Tibial artery (tissue), 4 donors: ENCODE results near the gene REG1B.

Experiments used
- DNase-seq, 2 donors: peaks; one replicate each; pipeline ENCODE4 v3.0.0-alpha.2; 2019
- H3K27ac ChIP-seq, 2 donors: fragments of 200-600 bp; sonication (generic) in 1 of 2; 1 replicate in 1 of 2; 2 replicates in 1 of 2; pipeline ENCODE4 v1.5.1; 2018 to 2019; ENCODE audit warnings: mild to moderate bottlenecking in 1 of 2
- H3K27me3 ChIP-seq, 2 donors: fragments of 200-600 bp; sonication (generic) in 1 of 2; one replicate each; pipeline versions ENCODE4 v1.5.1 to v1.6.0; 2016 to 2019
- H3K36me3 ChIP-seq, 3 donors: fragments of 200-600 bp; sonication (generic) in 2 of 3; one replicate each; pipeline ENCODE4 v1.5.1; 2016 to 2019; ENCODE audit warnings: mild to moderate bottlenecking in 2 of 3
- H3K4me1 ChIP-seq, 4 donors: fragments of 200-600 bp; sonication (generic) in 2 of 4; 1 replicate in 3 of 4; 2 replicates in 1 of 4; pipeline ENCODE4 v1.5.1; 2016 to 2019
- H3K4me3 ChIP-seq, 2 donors: fragments of 200-600 bp; sonication (generic) in 1 of 2; 1 replicate in 1 of 2; 2 replicates in 1 of 2; pipeline ENCODE4 v1.5.1; 2018 to 2019; ENCODE audit warnings: mild to moderate bottlenecking in 2 of 2
- H3K9me3 ChIP-seq, 3 donors: fragments of 200-600 bp; sonication (generic) in 1 of 3; one replicate each; pipeline ENCODE4 v1.5.1; 2016 to 2019
- intact Hi-C: fragments of 100-400 bp; cut with DNase I; formaldehyde crosslinking; loops from one replicate; pipeline ENCODE4 v1.15.0; 2023; ENCODE audit warnings: low total_unique reads
- TF ChIP-seq, protein P1 (sequence below), 2 experiments: fragments of 200-600 bp in 1 of 2; fragments of 450-650 bp in 1 of 2; IDR thresholded peaks; one replicate each; pipeline ENCODE4 v1.5.1; 2017 to 2019; ENCODE audit warnings: antibody characterized with exemption in 2 of 2, mild to moderate bottlenecking in 1 of 2, moderate library complexity in 1 of 2

REG1B gene

DNA sequence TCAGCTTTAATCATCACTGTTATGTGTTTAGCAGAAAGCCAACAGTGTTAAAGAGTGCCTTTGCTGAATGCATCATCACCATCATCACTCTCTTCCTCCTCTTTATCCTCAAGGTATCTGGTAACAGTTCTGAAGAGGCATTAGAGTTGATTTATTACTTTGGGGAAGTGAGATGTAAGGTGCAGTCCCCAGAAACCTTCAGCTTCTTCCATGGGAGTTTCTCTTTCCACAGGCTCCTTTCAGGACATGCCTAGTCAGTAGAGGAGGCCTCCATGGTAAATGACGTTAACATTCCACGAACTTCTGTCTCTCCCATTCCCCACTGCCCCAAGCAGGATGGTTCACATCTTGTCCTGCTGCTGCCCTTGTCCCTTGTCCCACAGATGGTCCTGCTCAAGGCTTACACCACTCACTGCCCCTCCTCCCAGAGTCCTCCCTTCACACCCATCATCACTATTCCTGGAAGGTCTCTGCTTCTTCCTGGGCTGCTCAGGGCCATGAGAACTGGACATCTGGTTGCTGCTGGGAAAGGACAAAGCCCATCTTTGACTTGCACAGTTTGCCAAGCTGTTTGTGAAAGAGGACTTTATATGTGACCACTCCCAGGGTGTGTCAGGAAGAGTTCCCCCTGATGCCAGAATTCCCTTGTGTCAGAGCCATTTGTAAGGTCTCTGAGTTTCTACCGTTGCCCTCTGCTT is 27.2 kb upstream of the REG1B start:
- TF ChIP-seq, protein P1, sequence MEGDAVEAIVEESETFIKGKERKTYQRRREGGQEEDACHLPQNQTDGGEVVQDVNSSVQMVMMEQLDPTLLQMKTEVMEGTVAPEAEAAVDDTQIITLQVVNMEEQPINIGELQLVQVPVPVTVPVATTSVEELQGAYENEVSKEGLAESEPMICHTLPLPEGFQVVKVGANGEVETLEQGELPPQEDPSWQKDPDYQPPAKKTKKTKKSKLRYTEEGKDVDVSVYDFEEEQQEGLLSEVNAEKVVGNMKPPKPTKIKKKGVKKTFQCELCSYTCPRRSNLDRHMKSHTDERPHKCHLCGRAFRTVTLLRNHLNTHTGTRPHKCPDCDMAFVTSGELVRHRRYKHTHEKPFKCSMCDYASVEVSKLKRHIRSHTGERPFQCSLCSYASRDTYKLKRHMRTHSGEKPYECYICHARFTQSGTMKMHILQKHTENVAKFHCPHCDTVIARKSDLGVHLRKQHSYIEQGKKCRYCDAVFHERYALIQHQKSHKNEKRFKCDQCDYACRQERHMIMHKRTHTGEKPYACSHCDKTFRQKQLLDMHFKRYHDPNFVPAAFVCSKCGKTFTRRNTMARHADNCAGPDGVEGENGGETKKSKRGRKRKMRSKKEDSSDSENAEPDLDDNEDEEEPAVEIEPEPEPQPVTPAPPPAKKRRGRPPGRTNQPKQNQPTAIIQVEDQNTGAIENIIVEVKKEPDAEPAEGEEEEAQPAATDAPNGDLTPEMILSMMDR (IDR thresholded peaks at IDR 0.05), result no peak
- Histone ChIP-seq H3K36me3 (no peaks in the 10 kb centered on the region), H3K27me3 (no peaks in the 10 kb centered on the region), H3K4me1 (no peaks in the 10 kb centered on the region), H3K9me3 (no peaks in the 10 kb centered on the region), H3K27ac (no peak overlapping the region), H3K4me3 (no peak overlapping the region)
- no peak for DNase-seq
- intact Hi-C loops, result no loop called here

DNA sequence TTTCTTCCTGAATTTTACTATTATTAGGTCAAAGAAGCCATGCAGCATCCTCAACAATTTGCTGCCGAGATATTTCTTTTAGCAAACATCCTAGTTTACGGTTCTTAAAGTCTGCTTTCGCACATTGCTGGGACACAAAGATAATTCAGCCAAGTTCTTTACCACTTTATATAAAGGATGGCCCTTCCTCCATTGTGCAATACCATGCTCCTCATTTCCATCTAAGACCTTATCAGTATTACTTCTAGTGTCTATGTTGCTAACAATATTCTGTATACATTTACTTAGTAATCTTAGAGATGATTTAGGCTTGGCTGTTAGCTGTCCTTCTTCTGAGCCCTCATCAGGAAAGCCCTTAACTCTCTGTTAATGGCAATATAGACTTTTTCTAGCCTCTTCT is 24.5 kb upstream of the REG1B start:
- Histone ChIP-seq H3K36me3 (no peaks in the 10 kb centered on the region), H3K4me1 (no peaks in the 10 kb centered on the region), H3K27me3 (no peaks in the 10 kb centered on the region), H3K9me3 (no peaks in the 10 kb centered on the region), H3K27ac (no peak overlapping the region), H3K4me3 (no peak overlapping the region)
- intact Hi-C loops, result no loop called here
- TF ChIP-seq, protein P1 (IDR thresholded peaks at IDR 0.05), result no peak
- no peak for DNase-seq

DNA sequence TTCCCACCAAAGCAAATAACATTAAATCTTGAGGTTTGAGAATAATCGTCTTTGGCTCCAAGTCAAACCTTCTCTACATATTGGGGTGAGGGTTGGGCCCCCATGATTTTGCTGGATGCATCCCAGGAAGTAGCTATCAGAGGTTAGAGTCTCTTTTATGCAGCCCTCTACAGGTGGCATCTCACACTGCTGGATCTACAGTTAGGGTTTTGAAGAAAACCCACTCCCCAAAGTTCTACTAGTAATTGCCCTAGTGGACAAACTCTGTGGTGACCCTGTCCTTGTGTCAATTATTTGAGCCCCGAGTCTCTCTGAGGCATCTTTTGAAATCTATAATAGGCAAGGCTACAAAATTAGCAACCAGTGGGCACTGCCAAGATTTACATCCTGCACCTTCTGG is 17.5 kb upstream of the REG1B start:
- Histone ChIP-seq H3K27me3 (no peaks in the 10 kb centered on the region), H3K4me1 (no peaks in the 10 kb centered on the region), H3K27ac (no peak overlapping the region), H3K4me3 (no peak overlapping the region), H3K9me3 (no peaks in the 10 kb centered on the region), H3K36me3 (no peaks in the 10 kb centered on the region)
- intact Hi-C loops, result no loop called here
- DNase-seq, result no peak
- TF ChIP-seq, protein P1 (IDR thresholded peaks at IDR 0.05), result no peak

DNA sequence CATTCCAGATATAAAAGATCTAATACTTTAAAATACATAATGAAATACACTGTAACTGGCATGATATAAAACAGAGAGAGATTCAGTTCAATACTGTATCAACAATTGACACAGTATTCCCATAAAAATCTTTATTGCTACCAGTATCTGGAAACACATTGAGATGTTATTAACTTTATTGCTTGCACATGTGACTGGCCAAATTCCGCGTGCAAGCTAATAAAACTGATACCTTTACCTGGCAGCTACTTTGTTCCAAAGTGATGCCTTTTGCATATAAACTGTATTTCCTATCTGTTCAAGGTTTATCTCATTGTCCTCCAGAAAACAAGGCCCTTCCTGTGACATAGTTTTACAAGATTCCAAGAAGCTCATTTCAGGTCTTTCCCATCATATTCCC is 15.4 kb upstream of the REG1B start:
- Histone ChIP-seq H3K9me3 (no peaks in the 10 kb centered on the region), H3K4me3 (no peak overlapping the region), H3K36me3 (no peaks in the 10 kb centered on the region), H3K27me3 (no peaks in the 10 kb centered on the region), H3K4me1 (no peaks in the 10 kb centered on the region), H3K27ac (no peak overlapping the region)
- TF ChIP-seq, protein P1 (IDR thresholded peaks at IDR 0.05), result no peak
- intact Hi-C loops, result no loop called here
- DNase-seq, result no peak

DNA sequence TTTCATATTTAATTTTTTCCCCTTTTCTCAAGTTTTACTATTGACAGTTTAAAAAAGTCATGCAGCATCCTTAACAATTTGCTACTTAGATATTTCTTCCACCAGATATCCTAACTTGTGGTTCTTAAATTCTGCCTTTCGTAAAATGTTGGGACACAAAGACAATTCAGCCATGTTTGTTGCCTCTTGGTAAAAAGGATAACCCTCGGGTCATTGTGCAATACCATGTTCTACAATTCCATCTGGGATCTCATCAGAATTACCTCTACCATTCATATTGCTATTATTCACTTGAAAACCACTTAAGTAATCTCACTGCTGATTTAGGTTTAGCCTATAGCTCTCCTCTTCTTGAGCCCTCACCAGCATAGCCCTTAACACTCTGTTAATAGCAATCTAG is 13.2 kb upstream of the REG1B start:
- intact Hi-C loops, result no loop called here
- no peaks in the 10 kb centered on the region for H3K27me3 ChIP-seq

More for the DNA sequence above, 13.2 kb upstream of the REG1B start:
- H3K9me3 ChIP-seq, result no peaks in the 10 kb centered on the region
- TF ChIP-seq, protein P1 (IDR thresholded peaks at IDR 0.05), result no peak
- H3K36me3 ChIP-seq, result no peaks in the 10 kb centered on the region
- H3K27ac ChIP-seq, result no peak overlapping the region
- no peak overlapping the region for H3K4me3 ChIP-seq
- H3K4me1 ChIP-seq, result no peaks in the 10 kb centered on the region
- DNase-seq, result no peak
